Heart right ventricle (tissue), 16 donors: Measurements from ENCODE around the gene TTC21A. TPM values are rescaled to one million over a fixed set of nuclear protein-coding genes. Genes with fewer than 3 reads are reported as not detected.

Experiments
- ATAC-seq, 8 donors: fragments of 200-7000 bp; cut with Tn5 transposase; one replicate each; pipeline ENCODE4 v1.9.1; 2020; ENCODE audit warnings: mild to moderate bottlenecking in 8 of 8, moderate library complexity in 8 of 8, moderate number of reproducible peaks in 1 of 8
- DNase-seq, 2 donors: peaks; one replicate each; pipeline ENCODE4 v3.0.0-alpha.2; 2020
- H3K27ac ChIP-seq, 10 donors: fragments of 200-600 bp; sonication (generic) in 2 of 10; one replicate each; pipeline versions ENCODE4 v1.5.0 to v1.8.0; 2020 to 2022; ENCODE audit warnings: mild to moderate bottlenecking in 3 of 10
- H3K27me3 ChIP-seq, 7 donors: fragments of 200-600 bp; one replicate each; pipeline ENCODE4 v1.8.0; 2021 to 2022; ENCODE audit warnings: mild to moderate bottlenecking in 2 of 7
- H3K36me3 ChIP-seq, 9 donors: fragments of 200-600 bp; sonication (generic) in 1 of 9; one replicate each; pipeline versions ENCODE4 v1.5.0 to v1.8.0; 2020 to 2022; ENCODE audit warnings: mild to moderate bottlenecking in 2 of 9
- H3K4me1 ChIP-seq, 9 donors: fragments of 200-600 bp; sonication (generic) in 1 of 9; one replicate each; pipeline versions ENCODE4 v1.5.0 to v1.8.0; 2020 to 2022; ENCODE audit warnings: mild to moderate bottlenecking in 4 of 9
- H3K4me3 ChIP-seq, 10 donors: fragments of 200-600 bp; sonication (generic) in 2 of 10; one replicate each; pipeline versions ENCODE4 v1.5.0 to v1.8.0; 2020 to 2022; ENCODE audit warnings: mild to moderate bottlenecking in 7 of 10, moderate library complexity in 2 of 10
- H3K9me3 ChIP-seq, 11 donors: fragments of 200-600 bp in 10 of 11; sonication (generic) in 2 of 11; one replicate each; pipeline versions ENCODE4 v1.5.0 to v1.8.0; 2013 to 2022; ENCODE audit warnings: mild to moderate bottlenecking in 2 of 11, control low read depth in 1 of 11, moderate library complexity in 1 of 11
- CTCF ChIP-seq, 9 donors: fragments of 200-600 bp; sonication (generic) in 2 of 9; IDR thresholded peaks; one replicate each; pipeline versions ENCODE4 v1.5.0 to v1.8.0; 2021 to 2022; ENCODE audit warnings: antibody characterized with exemption in 9 of 9, mild to moderate bottlenecking in 5 of 9, moderate library complexity in 1 of 9
- WGBS, 2 donors: extraction: QIAGEN DNeasy Blood & Tissue Kit; methylation state at CpG; one replicate each; pipeline ENCODE4 v1.1.7; 2013; ENCODE audit warnings: inconsistent platforms in 1 of 2; 5-methylcytosine and 5-hydroxymethylcytosine counted together
- intact Hi-C, 10 donors: fragments of 100-400 bp; cut with DNase I; formaldehyde crosslinking; loops; one replicate each; pipeline versions ENCODE4 v1.11.1 to v1.14.2; 2022
- polyA plus RNA-seq, 2 donors: library from polyadenylated mRNA; stranded (reverse); fragments of 200-250 nt; gene quantifications; one replicate each; pipeline ENCODE4 v1.2.3, GENCODE V29; 2013
- total RNA-seq, 10 donors: library from RNA; stranded (reverse); fragmentation: NEBNext Ultra II Directional in 3 of 10; extraction: Animal tissue kit (Norgen Biotek cat#: 25700) in 3 of 10; gene quantifications; one replicate each; pipeline versions ENCODE4 v1.2.1 to v1.2.4, GENCODE V29; 2021 to 2023
- donor health status: Arrhythmogenic right ventricular cardiomyopathy.
- donor health status: ischemic (EF 13 %, LVEDD 7.1; RV severe dilation, severe dysfunction).
- donor health status: healthy with polysubstance abuse.
- donor health status: DM: no; HTN: yes; CAD: no.
- donor health status: DM: no; HTN: no; CAD: no.
- donor health status: ischemic (EF 25% LVEDD 6.9; RV normal size, moderate dysfunction).
- donor health status: ischemic (EF 25% LVEDD 5.7; RV mildly dilated, moderate dysfunction).
- donor health status: healthy.
- donor health status: DM: yes; HTN: yes; CAD: no.
- donor health status: Ischemic cardiomyopathy.
- donor health status: ischemic (EF 35%, LVEDD 5.7; RV mildly dilated, moderate dysfunction).
- donor health status: nonischemic (EF 11% LVEDD 7.7; RV severe dilation, severe dysfunction).
- donor health status: DM: yes; HTN: yes; CAD: no.
- donor health status: PGD.
- donor health status: ischemic (EF 29% LVEDD 5.4; RV normal size, mild dysfunction).
- donor health status: nonischemic (EF 23%, LVEDD 6.1; RV moderate dilation, normal function).

The TTC21A gene
- total and polyA plus RNA-seq, 12 donors, result 0.80 to 7.5 (median 1.5) TPM

- H3K27ac ChIP-seq, result peak overlapping the region in 2 of 10 donors; percentile 18 to 29
- no peaks in the 10 kb centered on the region for H3K9me3 ChIP-seq
- TF ChIP-seq CTCF (IDR thresholded peaks at IDR 0.05), result no peak
- H3K4me1 ChIP-seq, result peaks cover 8 to 40% (median 26%) of the 10 kb centered on the region in 9 donors
- H3K36me3 ChIP-seq, result peaks cover 0 to 20% (median 0%) of the 10 kb centered on the region in 9 donors
- ATAC-seq (no peak), DNase-seq (no peak)
- intact Hi-C loops, result loop anchor here in 4 of 10 donors (2.0 to 10.0 kb wide), 2 partner anchors 47 to 51 kb away; no protein-coding TSS in a partner anchor
- no peak overlapping the region for H3K4me3 ChIP-seq
- H3K27me3 ChIP-seq, result no peaks in the 10 kb centered on the region
- 74 to 96% methylated on average over 5 to 6 of the region's 6 CpGs for WGBS, 2 donors
Observed at GRCh38 chr3:39133822-39134221, 26.3 kb downstream of the TTC21A start.

- no peak for ATAC-seq
- Histone ChIP-seq H3K9me3 (no peaks in the 10 kb centered on the region), H3K27me3 (no peaks in the 10 kb centered on the region), H3K36me3 (peaks cover 0 to 19% (median 0%) of the 10 kb centered on the region in 9 donors), H3K27ac (peak overlapping the region in 3 of 10 donors; percentile 18 to 29 (median 26)), H3K4me1 (peaks cover 8 to 45% (median 28%) of the 10 kb centered on the region in 9 donors), H3K4me3 (no peak overlapping the region)
- intact Hi-C loops, result loop anchor here in 4 of 10 donors (2.0 to 10.0 kb wide), 2 partner anchors 46 to 50 kb away; no protein-coding TSS in a partner anchor
- WGBS, 2 donors, result 79 to 85% methylated on average over 7 of the region's 7 CpGs
- no peak for TF ChIP-seq CTCF (IDR thresholded peaks at IDR 0.05)
- no peak for DNase-seq
Observed at GRCh38 chr3:39134305-39134704, 26.8 kb downstream of the TTC21A start.

GRCh38 chr3:39135170-39135805 is 27.8 kb downstream of the TTC21A start:
- ATAC-seq (peak; percentile 34 to 83 (median 52)), DNase-seq (peak; percentile 49 to 50)
- H3K36me3 ChIP-seq, result peaks cover 0 to 22% (median 0%) of the 10 kb centered on the region in 9 donors
- H3K27me3 ChIP-seq, result no peaks in the 10 kb centered on the region
- peak overlapping the region in 6 of 10 donors; percentile 9 to 63 (median 47) for H3K27ac ChIP-seq
- no peak for TF ChIP-seq CTCF (IDR thresholded peaks at IDR 0.05)
- no peaks in the 10 kb centered on the region for H3K9me3 ChIP-seq
- peaks cover 13 to 55% (median 33%) of the 10 kb centered on the region in 9 donors for H3K4me1 ChIP-seq
- intact Hi-C loops, result loop anchor here in 6 of 10 donors (2.0 to 10.0 kb wide), 4 partner anchors 42 to 52 kb away; no protein-coding TSS in a partner anchor
- no peak overlapping the region for H3K4me3 ChIP-seq
- WGBS, 2 donors, result 49 to 52% methylated on average over 8 of the region's 8 CpGs

- Histone ChIP-seq H3K27ac (no peak overlapping the region), H3K4me3 (no peak overlapping the region), H3K27me3 (no peaks in the 10 kb centered on the region), H3K4me1 (peaks cover 26 to 70% (median 48%) of the 10 kb centered on the region in 9 donors), H3K36me3 (peaks cover 0 to 37% (median 0%) of the 10 kb centered on the region in 9 donors), H3K9me3 (no peaks in the 10 kb centered on the region)
- intact Hi-C loops, result loop anchor here in 5 of 10 donors (5.0 to 10.0 kb wide), 3 partner anchors 41 to 51 kb away; no protein-coding TSS in a partner anchor
- DNase-seq (peak in 1 of 2 donors; percentile 4), ATAC-seq (no peak)
- 91 to 94% methylated on average over 21 of the region's 21 CpGs for WGBS, 2 donors
- TF ChIP-seq CTCF (IDR thresholded peaks at IDR 0.05), result no peak
Observed at GRCh38 chr3:39136533-39137434, 29.3 kb downstream of the TTC21A start.
